ENCODE data around the gene ZNF385B.

DNA sequence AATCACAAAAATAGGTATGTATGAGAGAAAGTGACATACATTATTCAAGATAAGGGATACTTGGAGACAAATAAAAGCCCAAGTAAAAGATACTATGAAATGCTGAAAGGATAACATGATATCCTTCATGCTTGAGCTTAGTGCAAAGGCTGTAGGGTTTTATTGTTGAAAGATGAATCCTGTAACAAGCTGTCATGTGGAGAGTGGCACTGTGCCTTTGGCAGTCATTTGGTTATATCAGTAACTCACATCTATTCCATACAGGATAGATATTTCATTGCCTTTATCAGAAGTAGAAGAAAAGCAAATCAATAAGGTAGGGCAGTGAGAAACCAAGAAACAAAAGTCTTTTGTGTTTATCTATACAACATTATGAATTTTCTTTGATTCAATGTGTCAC lies 211.0 kb downstream of the ZNF385B start:
- TF ChIP-seq, protein P1, sequence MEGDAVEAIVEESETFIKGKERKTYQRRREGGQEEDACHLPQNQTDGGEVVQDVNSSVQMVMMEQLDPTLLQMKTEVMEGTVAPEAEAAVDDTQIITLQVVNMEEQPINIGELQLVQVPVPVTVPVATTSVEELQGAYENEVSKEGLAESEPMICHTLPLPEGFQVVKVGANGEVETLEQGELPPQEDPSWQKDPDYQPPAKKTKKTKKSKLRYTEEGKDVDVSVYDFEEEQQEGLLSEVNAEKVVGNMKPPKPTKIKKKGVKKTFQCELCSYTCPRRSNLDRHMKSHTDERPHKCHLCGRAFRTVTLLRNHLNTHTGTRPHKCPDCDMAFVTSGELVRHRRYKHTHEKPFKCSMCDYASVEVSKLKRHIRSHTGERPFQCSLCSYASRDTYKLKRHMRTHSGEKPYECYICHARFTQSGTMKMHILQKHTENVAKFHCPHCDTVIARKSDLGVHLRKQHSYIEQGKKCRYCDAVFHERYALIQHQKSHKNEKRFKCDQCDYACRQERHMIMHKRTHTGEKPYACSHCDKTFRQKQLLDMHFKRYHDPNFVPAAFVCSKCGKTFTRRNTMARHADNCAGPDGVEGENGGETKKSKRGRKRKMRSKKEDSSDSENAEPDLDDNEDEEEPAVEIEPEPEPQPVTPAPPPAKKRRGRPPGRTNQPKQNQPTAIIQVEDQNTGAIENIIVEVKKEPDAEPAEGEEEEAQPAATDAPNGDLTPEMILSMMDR (IDR thresholded peaks at IDR 0.05) = no peak
- TF ChIP-seq EZH2 (IDR thresholded peaks at IDR 0.05) (no peak), EZH2phosphoT487 (IDR thresholded peaks at IDR 0.05) (no peak)

All from neural progenitor cell (in vitro differentiated cells).